Urinary bladder (tissue), 4 donors: ENCODE data around the gene TEX10. TPM values are rescaled to one million over a fixed set of nuclear protein-coding genes. Genes with fewer than 3 reads are reported as not detected.
"Not testable (repeated sequence)": the region's sequence is repeated elsewhere in the genome, so short reads cannot be mapped to it uniquely, and the experiment has no call there.

Source experiments
- DNase-seq: peaks from one replicate; pipeline ENCODE4 v3.0.0-alpha.2; 2015; ENCODE audit errors: extremely low spot score
- H3K27ac ChIP-seq: one replicate; pipeline ENCODE4 v1.5.1; 2013; ENCODE audit warnings: low read depth, mild to moderate bottlenecking, moderate library complexity
- H3K36me3 ChIP-seq: one replicate; pipeline ENCODE4 v1.6.1; 2013; ENCODE audit warnings: mild to moderate bottlenecking, moderate library complexity; ENCODE audit not compliant: insufficient read depth
- H3K4me1 ChIP-seq: one replicate; pipeline ENCODE4 v1.6.1; 2013; ENCODE audit warnings: mild to moderate bottlenecking, moderate library complexity; ENCODE audit not compliant: insufficient read depth
- H3K4me3 ChIP-seq: one replicate; pipeline ENCODE4 v1.5.1; 2013; ENCODE audit warnings: low read depth, low read length
- WGBS: extraction: QIAGEN DNeasy Blood & Tissue Kit; methylation state at CpG from one replicate; pipeline ENCODE4 v1.1.7; 2013; 5-methylcytosine and 5-hydroxymethylcytosine counted together
- polyA plus RNA-seq: library from polyadenylated mRNA; stranded (reverse); fragments of 200-250 nt; gene quantifications from one replicate; pipeline ENCODE4 v1.2.3, GENCODE V29; 2013
- total RNA-seq: library from RNA; depleted of rRNA; stranded (reverse); fragments of >200 nt; gene quantifications from one replicate; pipeline ENCODE4 v1.2.3, GENCODE V29; 2014
- donor health status: healthy with polysubstance abuse.
- donor health status: healthy.

The TEX10 gene
- total RNA-seq, result 43.0 TPM
- polyA plus RNA-seq, result 9.8 TPM

GRCh38 chr9:100352727-100353505, at the start of gene TEX10:
Gene TEX10 (minus strand): TSS chr9:100352942. CDS start chr9:100349363, 3,579 bp downstream.
- DNase-seq, result peak; percentile 70
- Histone ChIP-seq H3K36me3 (no peaks in the 10 kb centered on the region), H3K4me3 (peak within 1 kb of the TSS; percentile 93), H3K4me1 (no peaks in the 10 kb centered on the region), H3K27ac (peak within 1 kb of the TSS; percentile 51)
- WGBS, result under 1% methylated on average over 53 of the region's 53 CpGs

- WGBS, result 96% methylated on average over 1 of the region's 1 CpG
- no peak for DNase-seq
Measured at GRCh38 chr9:100401042-100401441, 48.3 kb upstream of the TEX10 start.

GRCh38 chr9:100397529-100398266, 45.0 kb upstream of the TEX10 start:
- 70% methylated on average over 3 of the region's 3 CpGs for WGBS
- Histone ChIP-seq H3K4me1 (no peaks in the 10 kb centered on the region), H3K27ac (no peak overlapping the region), H3K4me3 (no peak overlapping the region), H3K36me3 (no peaks in the 10 kb centered on the region)
- no peak for DNase-seq

More at GRCh38 chr9:100401042-100401441, 48.3 kb upstream of the TEX10 start:
- Histone ChIP-seq H3K36me3 (no peaks in the 10 kb centered on the region), H3K4me1 (no peaks in the 10 kb centered on the region), H3K4me3 (no peak overlapping the region), H3K27ac (no peak overlapping the region)

DNA sequence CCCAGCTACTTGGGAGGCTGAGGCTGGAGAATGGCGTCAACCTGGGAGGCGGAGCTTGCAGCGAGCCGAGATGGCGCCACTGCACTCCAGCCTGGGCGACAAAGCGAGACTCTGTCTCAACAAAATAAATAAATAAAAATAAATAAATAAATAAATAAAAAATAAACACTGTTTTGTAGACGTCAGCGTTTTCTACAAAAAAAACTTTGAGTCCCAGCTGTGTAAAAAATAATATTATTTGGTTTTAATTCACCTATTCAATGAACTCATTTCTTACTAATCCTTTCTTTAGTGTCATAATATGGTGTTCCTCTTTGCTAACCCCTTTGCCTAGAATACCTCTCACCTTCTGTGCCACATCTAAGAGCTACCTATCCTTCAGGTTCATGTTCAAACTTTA, 44.0 kb upstream of the TEX10 start:
- Histone ChIP-seq H3K36me3 (no peaks in the 10 kb centered on the region), H3K4me3 (no peak overlapping the region), H3K4me1 (no peaks in the 10 kb centered on the region), H3K27ac (no peak overlapping the region)
- no peak for DNase-seq
- WGBS, result 95% methylated on average over 9 of the region's 9 CpGs

- no peak overlapping the region for H3K4me3 ChIP-seq
- no peak overlapping the region for H3K27ac ChIP-seq
- no peaks in the 10 kb centered on the region for H3K4me1 ChIP-seq
- no peaks in the 10 kb centered on the region for H3K36me3 ChIP-seq
- 73% methylated on average over 2 of the region's 2 CpGs for WGBS
- no peak for DNase-seq
Measured at GRCh38 chr9:100394816-100395215, 42.1 kb upstream of the TEX10 start.

DNA sequence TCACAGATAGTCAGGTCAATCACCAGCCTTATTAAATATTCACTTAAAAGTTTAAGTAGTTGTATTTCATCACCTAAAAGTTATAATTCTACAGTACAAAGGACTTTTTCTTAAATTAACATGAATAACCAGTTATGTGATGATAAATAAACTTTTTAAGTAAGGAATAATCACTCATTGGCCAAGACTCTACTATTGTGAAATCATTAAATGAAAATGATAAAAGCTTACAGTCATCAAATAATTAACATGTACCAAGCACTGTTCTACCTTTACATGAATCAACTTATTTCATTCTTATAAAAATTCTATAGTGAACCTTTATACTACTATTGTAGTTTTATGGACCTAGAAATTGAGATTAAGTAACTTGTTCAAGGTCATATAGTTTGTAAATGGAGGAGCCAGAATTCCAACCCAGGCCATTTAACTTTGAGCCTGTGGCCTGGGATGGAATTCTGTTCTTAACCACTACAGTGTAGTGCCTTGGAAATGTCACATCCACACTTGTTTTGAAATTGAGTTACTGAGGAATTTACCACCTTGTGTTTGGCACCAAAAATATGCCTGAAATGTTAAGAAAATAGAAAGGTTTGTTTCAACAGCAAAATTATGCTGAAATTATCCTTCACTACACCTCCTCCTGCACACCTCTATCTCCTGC, 41.4 kb upstream of the TEX10 start:
- DNase-seq, result no peak
- Histone ChIP-seq H3K36me3 (no peaks in the 10 kb centered on the region), H3K4me1 (no peaks in the 10 kb centered on the region), H3K4me3 (no peak overlapping the region), H3K27ac (no peak overlapping the region)

- WGBS, result 96% methylated on average over 21 of the region's 21 CpGs
Measured at GRCh38 chr9:100392989-100393388, 40.2 kb upstream of the TEX10 start.

GRCh38 chr9:100379862-100380261, 27.1 kb upstream of the TEX10 start:
- DNase-seq, result no peak
- WGBS, result 76% methylated on average over 4 of the region's 4 CpGs
- no peaks in the 10 kb centered on the region for H3K4me1 ChIP-seq
- H3K27ac ChIP-seq, result no peak overlapping the region
- no peaks in the 10 kb centered on the region for H3K36me3 ChIP-seq
- no peak overlapping the region for H3K4me3 ChIP-seq

More at GRCh38 chr9:100392989-100393388, 40.2 kb upstream of the TEX10 start:
- not testable (repeated sequence) for DNase-seq, H3K4me3 ChIP-seq, H3K27ac ChIP-seq, H3K4me1 ChIP-seq, H3K36me3 ChIP-seq

- H3K4me1 ChIP-seq, result no peaks in the 10 kb centered on the region
- no peaks in the 10 kb centered on the region for H3K36me3 ChIP-seq
- WGBS, result 48% methylated on average over 5 of the region's 5 CpGs
- no peak for DNase-seq
- no peak overlapping the region for H3K4me3 ChIP-seq
- H3K27ac ChIP-seq, result no peak overlapping the region
Measured at GRCh38 chr9:100377015-100377414, 24.3 kb upstream of the TEX10 start.

GRCh38 chr9:100375658-100376057, 22.9 kb upstream of the TEX10 start:
- DNase-seq, result no peak
- H3K27ac ChIP-seq, result no peak overlapping the region
- H3K4me3 ChIP-seq, result no peak overlapping the region
- 86% methylated on average over 5 of the region's 5 CpGs for WGBS
- no peaks in the 10 kb centered on the region for H3K4me1 ChIP-seq
- H3K36me3 ChIP-seq, result no peaks in the 10 kb centered on the region

- Histone ChIP-seq H3K36me3 (no peaks in the 10 kb centered on the region), H3K4me1 (no peaks in the 10 kb centered on the region), H3K27ac (no peak overlapping the region), H3K4me3 (no peak overlapping the region)
- over 99% methylated on average over 3 of the region's 3 CpGs for WGBS
- DNase-seq, result no peak
Measured at GRCh38 chr9:100372648-100373047, 19.9 kb upstream of the TEX10 start.

DNA sequence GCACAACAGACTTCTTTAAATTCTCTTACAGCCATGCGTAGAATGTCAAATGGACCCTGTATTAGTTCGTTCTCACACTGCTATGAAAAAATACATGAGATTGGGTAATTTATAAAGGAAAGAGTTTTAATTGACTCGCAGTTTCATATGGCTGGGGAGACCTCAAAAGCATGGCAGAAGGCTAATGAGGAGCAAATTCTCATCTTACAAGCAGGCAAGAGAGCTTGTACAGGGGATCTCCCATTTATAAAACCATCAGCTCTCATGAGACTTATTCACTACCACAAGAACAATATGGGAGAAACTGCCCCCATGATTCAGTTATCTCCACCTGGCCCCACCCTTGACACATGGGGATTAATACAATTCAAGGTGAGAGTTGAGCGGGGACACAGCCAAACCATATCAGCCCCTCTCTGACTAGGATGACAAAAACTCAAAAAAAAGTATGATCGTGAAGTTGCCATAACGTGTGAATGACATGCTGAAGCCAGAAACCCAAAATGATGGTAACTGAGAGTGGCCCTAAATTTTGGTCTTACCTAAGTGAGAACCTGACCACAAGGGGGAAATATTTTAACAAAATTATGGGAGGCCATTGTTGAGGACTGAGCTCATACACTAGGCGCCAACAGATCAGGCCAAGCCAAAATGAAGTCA, 17.5 kb upstream of the TEX10 start:
- no peaks in the 10 kb centered on the region for H3K4me1 ChIP-seq
- no peaks in the 10 kb centered on the region for H3K36me3 ChIP-seq
- H3K27ac ChIP-seq, result no peak overlapping the region
- no peak overlapping the region for H3K4me3 ChIP-seq
- whole genome bisulfite sequencing, result 93% methylated on average over 7 of the region's 7 CpGs
- no peak for DNase-seq

DNA sequence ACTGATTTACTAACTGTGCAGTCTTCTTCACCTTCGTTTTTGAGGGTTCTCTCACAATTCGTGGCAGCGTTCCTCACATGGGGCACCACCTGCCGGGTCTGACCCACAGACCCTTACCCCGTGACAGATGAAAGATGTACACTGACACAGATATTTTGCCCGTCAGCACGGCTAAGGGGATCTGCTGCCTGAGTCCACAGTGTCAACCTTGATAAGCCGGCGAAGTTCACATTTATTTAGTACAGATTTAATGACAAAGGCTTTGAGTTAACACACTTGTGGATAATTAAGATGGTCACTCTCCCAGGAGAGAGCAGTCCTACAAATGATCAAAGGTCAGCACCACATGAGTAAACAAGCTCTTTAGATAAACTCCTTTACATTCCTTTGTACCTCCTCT, 15.9 kb upstream of the TEX10 start:
- no peak for DNase-seq
- H3K27ac ChIP-seq, result no peak overlapping the region
- 84% methylated on average over 9 of the region's 9 CpGs for WGBS
- no peaks in the 10 kb centered on the region for H3K36me3 ChIP-seq
- H3K4me1 ChIP-seq, result no peaks in the 10 kb centered on the region
- no peak overlapping the region for H3K4me3 ChIP-seq
